DOHH2 (cell line): ENCODE measurements around the gene CNKSR1.

Experiments used
- H3F3A ChIP-seq: fragments of 200-600 bp; sonication (generic), shearing (Covaris generic); 2 replicates; pipeline ENCODE4 v1.6.0; 2016; ENCODE audit warnings: antibody characterized with exemption, mild to moderate bottlenecking; ENCODE audit not compliant: control insufficient read depth, insufficient read depth
- H3K27ac ChIP-seq: fragments of 200-600 bp; sonication (generic); 2 replicates; pipeline ENCODE4 v1.5.1; 2014; ENCODE audit warnings: low read depth, mild to moderate bottlenecking, low read length, moderate library complexity
- H3K27me3 ChIP-seq: fragments of 200-600 bp; sonication (generic); 2 replicates; pipeline ENCODE4 v1.6.1; 2014; ENCODE audit warnings: mild to moderate bottlenecking, low read length, mixed read lengths; ENCODE audit not compliant: control insufficient read depth
- H3K36me3 ChIP-seq: fragments of 200-600 bp; sonication (generic); 2 replicates; pipeline ENCODE4 v1.6.1; 2014; ENCODE audit warnings: mild to moderate bottlenecking, low read length, moderate library complexity, mixed read lengths; ENCODE audit not compliant: control insufficient read depth
- H3K4me1 ChIP-seq: fragments of 200-600 bp; sonication (generic); 2 replicates; pipeline ENCODE4 v1.6.1; 2014; ENCODE audit warnings: mild to moderate bottlenecking, low read length, mixed read lengths; ENCODE audit not compliant: control insufficient read depth
- H3K4me2 ChIP-seq: fragments of 200-600 bp; sonication (generic); 2 replicates; pipeline ENCODE4 v1.6.0; 2014; ENCODE audit warnings: mild to moderate bottlenecking, low read length, moderate library complexity
- H3K4me3 ChIP-seq: fragments of 200-600 bp; sonication (generic); 2 replicates; pipeline ENCODE4 v1.5.1; 2014; ENCODE audit warnings: mild to moderate bottlenecking, low read length, mixed read lengths
- H3K79me2 ChIP-seq: fragments of 200-600 bp; sonication (generic); 2 replicates; pipeline ENCODE4 v1.6.1; 2014; ENCODE audit warnings: mild to moderate bottlenecking, low read length, mixed read lengths; ENCODE audit not compliant: control insufficient read depth
- H3K9me2 ChIP-seq: fragments of 200-600 bp; sonication (generic); replicated peaks from 2 replicates; pipeline ENCODE4 v1.6.1; 2014; ENCODE audit warnings: mild to moderate bottlenecking, low read length, mixed read lengths; ENCODE audit not compliant: control insufficient read depth
- H3K9me3 ChIP-seq: fragments of 200-600 bp; sonication (generic); 2 replicates; pipeline ENCODE4 v1.6.1; 2014; ENCODE audit warnings: antibody characterized with exemption, low read length, mixed read lengths; ENCODE audit not compliant: control insufficient read depth, insufficient read depth
- H4K20me1 ChIP-seq: fragments of 200-600 bp; sonication (generic); 2 replicates; pipeline ENCODE4 v1.6.0; 2014; ENCODE audit warnings: low read depth, mild to moderate bottlenecking, antibody characterized with exemption, low read length, moderate library complexity; ENCODE audit not compliant: control insufficient read depth, insufficient read depth
- CTCF ChIP-seq: fragments of 200-600 bp; sonication (generic); IDR thresholded peaks from one replicate; pipeline ENCODE4 v1.5.1; 2014; ENCODE audit warnings: antibody characterized with exemption, mild to moderate bottlenecking, low read depth, low read length; ENCODE audit not compliant: poor library complexity, severe bottlenecking
- EZH2phosphoT487 ChIP-seq: fragments of 200-600 bp; sonication (generic); IDR thresholded peaks from 2 replicates; pipeline ENCODE4 v1.6.1; 2017; ENCODE audit warnings: borderline replicate concordance, mild to moderate bottlenecking, antibody characterized with exemption, low read length, moderate library complexity, mixed read lengths

Gene CNKSR1

GRCh38 chr1:26203642-26204318 lies 26.5 kb downstream of the CNKSR1 start:
- Histone ChIP-seq H3F3A (no peaks in the 10 kb centered on the region), H3K4me3 (no peak overlapping the region), H3K9me2 (no peaks in the 10 kb centered on the region), H3K36me3 (no peaks in the 10 kb centered on the region), H3K27ac (no peak overlapping the region), H3K4me2 (no peak overlapping the region), H3K79me2 (no peaks in the 10 kb centered on the region), H3K9me3 (no peaks in the 10 kb centered on the region), H4K20me1 (no peaks in the 10 kb centered on the region), H3K27me3 (peaks cover 19% of the 10 kb centered on the region), H3K4me1 (peaks cover 7% of the 10 kb centered on the region)
- TF ChIP-seq EZH2phosphoT487 (no peak), CTCF (no peak)

- TF ChIP-seq EZH2phosphoT487 (no peak), CTCF (no peak)
- H3K4me2 ChIP-seq, result no peak overlapping the region
These were observed 33.0 kb downstream of the CNKSR1 start for GRCh38 chr1:26210147-26210870.

GRCh38 chr1:26212726-26213125 lies 35.4 kb downstream of the CNKSR1 start:
- no peak overlapping the region for H3K27ac ChIP-seq
- no peaks in the 10 kb centered on the region for H3F3A ChIP-seq
- no peaks in the 10 kb centered on the region for H3K36me3 ChIP-seq
- H3K4me3 ChIP-seq, result no peak overlapping the region
- H3K4me2 ChIP-seq, result no peak overlapping the region
- no peaks in the 10 kb centered on the region for H3K79me2 ChIP-seq
- no peaks in the 10 kb centered on the region for H3K9me2 ChIP-seq
- no peaks in the 10 kb centered on the region for H4K20me1 ChIP-seq
- no peaks in the 10 kb centered on the region for H3K9me3 ChIP-seq
- peaks cover 17% of the 10 kb centered on the region for H3K27me3 ChIP-seq
- no peaks in the 10 kb centered on the region for H3K4me1 ChIP-seq
- TF ChIP-seq CTCF, result no peak
- no peak for TF ChIP-seq EZH2phosphoT487

More at GRCh38 chr1:26210147-26210870, 33.0 kb downstream of the CNKSR1 start:
- Histone ChIP-seq H3K4me3 (no peak overlapping the region), H4K20me1 (no peaks in the 10 kb centered on the region), H3K36me3 (no peaks in the 10 kb centered on the region), H3K27me3 (peaks cover 8% of the 10 kb centered on the region; the same call in 1 of the 2 replicates), H3K4me1 (no peaks in the 10 kb centered on the region), H3F3A (no peaks in the 10 kb centered on the region), H3K9me3 (no peaks in the 10 kb centered on the region), H3K9me2 (no peaks in the 10 kb centered on the region), H3K27ac (no peak overlapping the region), H3K79me2 (no peaks in the 10 kb centered on the region)
